Activated T-helper 1 cell treated with anti-CD3 and anti-CD28 coated beads, Interleukin-12 subunit alpha, Interleukin-12 subunit beta, Interleukin-2, Interleukin-4 antibody, amounts not matched to agents 30 ng/mL and 10 ng/mL and 1 ng/mL, durations not matched to agents 14 hours and 24 hours and 36 hours (primary cell): Measurements from ENCODE around the gene MID2. TPM values are rescaled to one million over a fixed set of nuclear protein-coding genes. Genes with fewer than 3 reads are reported as not detected.
A peak's percentile ranks its signal among the peaks of the same experiment; 100 is the strongest.

Experiments used
- DNase-seq: peaks from one replicate; pipeline ENCODE4 v3.0.0; 2021; ENCODE audit warnings: low spot score
- H3K27ac Mint-ChIP-seq: one replicate; pipeline ENCODE4 v1.8.0; 2021; ENCODE audit warnings: mild to moderate bottlenecking, mixed read lengths
- H3K27me3 Mint-ChIP-seq: one replicate; pipeline ENCODE4 v1.8.0; 2022; ENCODE audit warnings: mild to moderate bottlenecking, moderate library complexity, mixed read lengths; ENCODE audit not compliant: insufficient read depth
- H3K36me3 Mint-ChIP-seq: one replicate; pipeline ENCODE4 v1.8.0; 2021; ENCODE audit warnings: low read depth, mixed read lengths
- H3K4me1 Mint-ChIP-seq: one replicate; pipeline ENCODE4 v1.8.0; 2021; ENCODE audit warnings: low read depth, mixed read lengths
- H3K4me3 Mint-ChIP-seq: one replicate; pipeline ENCODE4 v1.8.0; 2021; ENCODE audit warnings: mild to moderate bottlenecking, moderate library complexity, mixed read lengths
- H3K9me3 Mint-ChIP-seq: one replicate; pipeline ENCODE4 v1.8.0; 2021; ENCODE audit warnings: mixed read lengths
- intact Hi-C: fragments of 100-400 bp; cut with micrococcal nuclease; formaldehyde crosslinking; loops from one replicate; pipeline ENCODE4 v1.15.1; 2024
- total RNA-seq: library from RNA; stranded (reverse); gene quantifications from 2 replicates; pipeline ENCODE4 v1.2.3, GENCODE V29; 2022

MID2 gene
- total RNA-seq, 1 donor from 2014 or later: 5.1 TPM

GRCh38 chrX:107827030-107827831, 1.6 kb downstream of the MID2 start:
- intact Hi-C loops: loop anchor here (5.0 kb wide), 1 partner anchor 155 kb away; no protein-coding TSS in a partner anchor
- H3K9me3 Mint-ChIP-seq: no peaks in the 10 kb centered on the region
- peaks cover 8% of the 10 kb centered on the region for H3K27me3 Mint-ChIP-seq
- peaks cover 34% of the 10 kb centered on the region for H3K4me1 Mint-ChIP-seq
- H3K36me3 Mint-ChIP-seq: peaks cover 4% of the 10 kb centered on the region
- H3K27ac Mint-ChIP-seq: peak overlapping the region; percentile 86
- peak overlapping the region; percentile 83 for H3K4me3 Mint-ChIP-seq
- DNase-seq: no peak

GRCh38 chrX:107827852-107828251, 2.2 kb downstream of the MID2 start:
- intact Hi-C loops: loop anchor here (5.0 kb wide), 1 partner anchor 156 kb away; no protein-coding TSS in a partner anchor
- peak overlapping the region; percentile 52 for H3K4me3 Mint-ChIP-seq
- no peak overlapping the region for H3K27ac Mint-ChIP-seq
- H3K9me3 Mint-ChIP-seq: no peaks in the 10 kb centered on the region
- peaks cover 8% of the 10 kb centered on the region for H3K27me3 Mint-ChIP-seq
- H3K36me3 Mint-ChIP-seq: peaks cover 4% of the 10 kb centered on the region
- peaks cover 34% of the 10 kb centered on the region for H3K4me1 Mint-ChIP-seq
- DNase-seq: no peak

GRCh38 chrX:107829878-107830277, 4.2 kb downstream of the MID2 start:
- intact Hi-C loops: loop anchor here (5.0 kb wide), 1 partner anchor 158 kb away; no protein-coding TSS in a partner anchor
- no peak for DNase-seq
- Mint-ChIP-seq H3K4me1 (peaks cover 24% of the 10 kb centered on the region), H3K36me3 (peaks cover 4% of the 10 kb centered on the region), H3K27me3 (peaks cover 2% of the 10 kb centered on the region), H3K4me3 (no peak overlapping the region), H3K27ac (no peak overlapping the region), H3K9me3 (no peaks in the 10 kb centered on the region)

- no peak for DNase-seq
- Mint-ChIP-seq H3K27me3 (no peaks in the 10 kb centered on the region), H3K27ac (no peak overlapping the region), H3K36me3 (peaks cover 4% of the 10 kb centered on the region), H3K4me1 (peaks cover 14% of the 10 kb centered on the region), H3K4me3 (no peak overlapping the region), H3K9me3 (no peaks in the 10 kb centered on the region)
- intact Hi-C loops: no loop called here
Measured at GRCh38 chrX:107831071-107831730, 5.5 kb downstream of the MID2 start.

GRCh38 chrX:107834275-107835201, 8.9 kb downstream of the MID2 start:
- no peaks in the 10 kb centered on the region for H3K36me3 Mint-ChIP-seq
- no peak overlapping the region for H3K4me3 Mint-ChIP-seq
- no peaks in the 10 kb centered on the region for H3K27me3 Mint-ChIP-seq

GRCh38 chrX:107836958-107837357, 11.3 kb downstream of the MID2 start:
- H3K27me3 Mint-ChIP-seq: no peaks in the 10 kb centered on the region
- H3K36me3 Mint-ChIP-seq: peaks cover 5% of the 10 kb centered on the region
- H3K9me3 Mint-ChIP-seq: no peaks in the 10 kb centered on the region
- intact Hi-C loops: no loop called here
- H3K4me3 Mint-ChIP-seq: no peak overlapping the region
- H3K27ac Mint-ChIP-seq: no peak overlapping the region
- H3K4me1 Mint-ChIP-seq: no peaks in the 10 kb centered on the region
- DNase-seq: no peak

More at GRCh38 chrX:107834275-107835201, 8.9 kb downstream of the MID2 start:
- Mint-ChIP-seq H3K27ac (no peak overlapping the region), H3K9me3 (no peaks in the 10 kb centered on the region), H3K4me1 (no peaks in the 10 kb centered on the region)
- DNase-seq: no peak
- intact Hi-C loops: no loop called here

GRCh38 chrX:107840971-107841370, 15.3 kb downstream of the MID2 start:
- Mint-ChIP-seq H3K4me1 (no peaks in the 10 kb centered on the region), H3K4me3 (no peak overlapping the region), H3K36me3 (peaks cover 5% of the 10 kb centered on the region), H3K27ac (no peak overlapping the region), H3K27me3 (no peaks in the 10 kb centered on the region), H3K9me3 (no peaks in the 10 kb centered on the region)
- no peak for DNase-seq
- intact Hi-C loops: no loop called here

- intact Hi-C loops: no loop called here
- Mint-ChIP-seq H3K36me3 (peaks cover 5% of the 10 kb centered on the region), H3K4me3 (no peak overlapping the region), H3K27ac (no peak overlapping the region), H3K9me3 (no peaks in the 10 kb centered on the region), H3K4me1 (no peaks in the 10 kb centered on the region), H3K27me3 (no peaks in the 10 kb centered on the region)
- no peak for DNase-seq
Measured at GRCh38 chrX:107842715-107843400, 17.2 kb downstream of the MID2 start.

GRCh38 chrX:107845625-107846024, 20.0 kb downstream of the MID2 start:
- intact Hi-C loops: loop anchor here (1.0 kb wide), 1 partner anchor 19 kb away; no protein-coding TSS in a partner anchor
- Mint-ChIP-seq H3K27me3 (no peaks in the 10 kb centered on the region), H3K4me3 (no peak overlapping the region), H3K36me3 (peaks cover 5% of the 10 kb centered on the region), H3K4me1 (no peaks in the 10 kb centered on the region), H3K27ac (no peak overlapping the region), H3K9me3 (no peaks in the 10 kb centered on the region)
- DNase-seq: no peak

- H3K4me3 Mint-ChIP-seq: no peak overlapping the region
- no peaks in the 10 kb centered on the region for H3K9me3 Mint-ChIP-seq
- DNase-seq: no peak
Measured at GRCh38 chrX:107848591-107848990, 22.9 kb downstream of the MID2 start.

GRCh38 chrX:107849747-107850421, 24.2 kb downstream of the MID2 start:
- Mint-ChIP-seq H3K4me3 (no peak overlapping the region), H3K4me1 (no peaks in the 10 kb centered on the region), H3K9me3 (no peaks in the 10 kb centered on the region), H3K27me3 (no peaks in the 10 kb centered on the region), H3K27ac (no peak overlapping the region), H3K36me3 (no peaks in the 10 kb centered on the region)
- intact Hi-C loops: no loop called here
- DNase-seq: no peak

More at GRCh38 chrX:107848591-107848990, 22.9 kb downstream of the MID2 start:
- H3K4me1 Mint-ChIP-seq: no peaks in the 10 kb centered on the region
- no peaks in the 10 kb centered on the region for H3K36me3 Mint-ChIP-seq
- no peaks in the 10 kb centered on the region for H3K27me3 Mint-ChIP-seq
- H3K27ac Mint-ChIP-seq: no peak overlapping the region
- intact Hi-C loops: no loop called here

GRCh38 chrX:107850422-107850765, 24.7 kb downstream of the MID2 start:
- no peak for DNase-seq
- H3K27me3 Mint-ChIP-seq: no peaks in the 10 kb centered on the region
- H3K4me3 Mint-ChIP-seq: no peak overlapping the region
- H3K9me3 Mint-ChIP-seq: no peaks in the 10 kb centered on the region
- no peaks in the 10 kb centered on the region for H3K36me3 Mint-ChIP-seq
- H3K27ac Mint-ChIP-seq: no peak overlapping the region
- H3K4me1 Mint-ChIP-seq: no peaks in the 10 kb centered on the region
- intact Hi-C loops: no loop called here
